Activated CD4-positive, CD25-positive, alpha-beta regulatory T cell (primary cell): Measurements from ENCODE around the gene ZSCAN5A.
"Not testable (repeated sequence)": the region's sequence is repeated elsewhere in the genome, so short reads cannot be mapped to it uniquely, and the experiment has no call there.

ENCODE experiments used
- DNase-seq, 4 experiments: peaks; one replicate each; lab custom pipeline; 2025; lab: John Stamatoyannopoulos, UW

The ZSCAN5A gene

GRCh38 chr19:56201973-56202372 is 112.7 kb downstream of the ZSCAN5A start, which contains the start of gene ZSCAN5C:
Gene ZSCAN5C, plus strand, starts transcription at chr19:56202273. Its CDS starts 3,641 bp downstream, at chr19:56205914.
- DNase-seq = no peak

- no peak for DNase-seq
These were observed 115.0 kb downstream of the ZSCAN5A start for GRCh38 chr19:56199687-56200086.

- not testable (repeated sequence) for DNase-seq
These were observed 117.0 kb downstream of the ZSCAN5A start, which contains the start of gene ZSCAN5B for GRCh38 chr19:56197646-56198045. Gene ZSCAN5B, minus strand, starts transcription at chr19:56197783. Its CDS starts 4,731 bp downstream, at chr19:56193052.

GRCh38 chr19:56193981-56194640 is 120.5 kb downstream of the ZSCAN5A start:
- DNase-seq = no peak

- no peak for DNase-seq
These were observed 122.9 kb downstream of the ZSCAN5A start for GRCh38 chr19:56191711-56192110.

GRCh38 chr19:56191115-56191514 is 123.5 kb downstream of the ZSCAN5A start:
- DNase-seq = no peak

GRCh38 chr19:56189785-56190184 is 124.9 kb downstream of the ZSCAN5A start:
- no peak for DNase-seq

GRCh38 chr19:56177564-56178243 is 136.9 kb downstream of the ZSCAN5A start:
- no peak for DNase-seq

GRCh38 chr19:56176881-56177280 is 137.8 kb downstream of the ZSCAN5A start:
- no peak for DNase-seq

GRCh38 chr19:56176310-56176709 is 138.3 kb downstream of the ZSCAN5A start:
- not testable (repeated sequence) for DNase-seq

- DNase-seq = not testable (repeated sequence)
These were observed 138.8 kb downstream of the ZSCAN5A start, which contains the start of gene GALP for GRCh38 chr19:56175861-56176307. Gene GALP, plus strand, starts transcription at chr19:56176008. Its CDS starts 1,101 bp downstream, at chr19:56177109.

GRCh38 chr19:56174550-56174949 is 140.1 kb downstream of the ZSCAN5A start:
- DNase-seq = no peak

GRCh38 chr19:56174086-56174485 is 140.6 kb downstream of the ZSCAN5A start:
- DNase-seq = no peak
